Measurements from ENCODE around the gene PITPNM3. TPM values are rescaled to one million over a fixed set of nuclear protein-coding genes. Genes with fewer than 3 reads are reported as not detected.

PITPNM3 gene
- polyA plus RNA-seq, 1 donor from 2014 or later, result 3.0 TPM

- Histone ChIP-seq H3K9me2 (ENCODE audit: insufficient read depth, low read length) (no peaks in the 10 kb centered on the region), H4K20me1 (ENCODE audit: insufficient read depth) (no peaks in the 10 kb centered on the region), H3K27me3 (ENCODE audit: insufficient read depth, low read depth, low read length) (no peaks in the 10 kb centered on the region), H3K4me3 (ENCODE audit: low read length) (no peak overlapping the region), H3K79me2 (replicated peaks; ENCODE audit: insufficient read depth, low read length) (no peaks in the 10 kb centered on the region), H3K27ac (ENCODE audit: low read length) (no peak overlapping the region), H3K4me2 (ENCODE audit: low read length) (no peak overlapping the region), H2AFZ (ENCODE audit: low read depth, low read length) (no peak overlapping the region), H3K36me3 (ENCODE audit: insufficient read depth, low read length) (no peaks in the 10 kb centered on the region), H3K9me3 (ENCODE audit: low read length) (no peaks in the 10 kb centered on the region), H3K9ac (ENCODE audit: low read length) (no peak overlapping the region), H3F3A (ENCODE audit: insufficient read depth, low read length, poor library complexity, severe bottlenecking) (no peaks in the 10 kb centered on the region)
- TF ChIP-seq EZH2 (IDR thresholded peaks at IDR 0.05; ENCODE audit: borderline replicate concordance, insufficient read depth, low read length, poor library complexity, severe bottlenecking) (no peak), REST (IDR thresholded peaks at IDR 0.05; ENCODE audit: borderline replicate concordance) (no peak), TAF1 (IDR thresholded peaks at IDR 0.05; ENCODE audit: low read depth) (no peak), RAD21 (conservative IDR thresholded peaks at IDR 0.05) (no peak), MXI1 (conservative IDR thresholded peaks at IDR 0.05; ENCODE audit: poor library complexity, severe bottlenecking) (no peak), SMC3 (conservative IDR thresholded peaks at IDR 0.05; ENCODE audit: poor library complexity) (no peak), EP300 (conservative IDR thresholded peaks at IDR 0.05; ENCODE audit: poor library complexity, severe bottlenecking) (no peak), POLR2AphosphoS5 (IDR thresholded peaks at IDR 0.05) (no peak)
- TF ChIP-seq, protein P1, sequence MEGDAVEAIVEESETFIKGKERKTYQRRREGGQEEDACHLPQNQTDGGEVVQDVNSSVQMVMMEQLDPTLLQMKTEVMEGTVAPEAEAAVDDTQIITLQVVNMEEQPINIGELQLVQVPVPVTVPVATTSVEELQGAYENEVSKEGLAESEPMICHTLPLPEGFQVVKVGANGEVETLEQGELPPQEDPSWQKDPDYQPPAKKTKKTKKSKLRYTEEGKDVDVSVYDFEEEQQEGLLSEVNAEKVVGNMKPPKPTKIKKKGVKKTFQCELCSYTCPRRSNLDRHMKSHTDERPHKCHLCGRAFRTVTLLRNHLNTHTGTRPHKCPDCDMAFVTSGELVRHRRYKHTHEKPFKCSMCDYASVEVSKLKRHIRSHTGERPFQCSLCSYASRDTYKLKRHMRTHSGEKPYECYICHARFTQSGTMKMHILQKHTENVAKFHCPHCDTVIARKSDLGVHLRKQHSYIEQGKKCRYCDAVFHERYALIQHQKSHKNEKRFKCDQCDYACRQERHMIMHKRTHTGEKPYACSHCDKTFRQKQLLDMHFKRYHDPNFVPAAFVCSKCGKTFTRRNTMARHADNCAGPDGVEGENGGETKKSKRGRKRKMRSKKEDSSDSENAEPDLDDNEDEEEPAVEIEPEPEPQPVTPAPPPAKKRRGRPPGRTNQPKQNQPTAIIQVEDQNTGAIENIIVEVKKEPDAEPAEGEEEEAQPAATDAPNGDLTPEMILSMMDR (IDR thresholded peaks at IDR 0.05; ENCODE audit: poor library complexity, severe bottlenecking), result no peak
These were observed 76.1 kb downstream of the PITPNM3 start for GRCh38 chr17:6480303-6480675.

- no peaks in the 10 kb centered on the region for H3K36me3 ChIP-seq (ENCODE audit: insufficient read depth, low read length)
- H3F3A ChIP-seq (ENCODE audit: insufficient read depth, low read length, poor library complexity, severe bottlenecking), result no peaks in the 10 kb centered on the region
- no peak for TF ChIP-seq SMC3 (conservative IDR thresholded peaks at IDR 0.05; ENCODE audit: poor library complexity)
- no peak for TF ChIP-seq EZH2 (IDR thresholded peaks at IDR 0.05; ENCODE audit: borderline replicate concordance, insufficient read depth, low read length, poor library complexity, severe bottlenecking)
- TF ChIP-seq, protein P1 (IDR thresholded peaks at IDR 0.05; ENCODE audit: poor library complexity, severe bottlenecking), result no peak
- TF ChIP-seq TAF1 (IDR thresholded peaks at IDR 0.05; ENCODE audit: low read depth), result no peak
- no peak for TF ChIP-seq MXI1 (conservative IDR thresholded peaks at IDR 0.05; ENCODE audit: poor library complexity, severe bottlenecking)
- no peak for TF ChIP-seq EP300 (conservative IDR thresholded peaks at IDR 0.05; ENCODE audit: poor library complexity, severe bottlenecking)
- no peak for TF ChIP-seq RAD21 (conservative IDR thresholded peaks at IDR 0.05)
- TF ChIP-seq POLR2AphosphoS5 (IDR thresholded peaks at IDR 0.05), result no peak
- TF ChIP-seq REST (IDR thresholded peaks at IDR 0.05; ENCODE audit: borderline replicate concordance), result no peak
- H3K79me2 ChIP-seq (replicated peaks; ENCODE audit: insufficient read depth, low read length), result no peaks in the 10 kb centered on the region
- H3K4me2 ChIP-seq (ENCODE audit: low read length), result no peak overlapping the region
- no peak overlapping the region for H3K27ac ChIP-seq (ENCODE audit: low read length)
- no peaks in the 10 kb centered on the region for H4K20me1 ChIP-seq (ENCODE audit: insufficient read depth)
- H3K9me3 ChIP-seq (ENCODE audit: low read length), result no peaks in the 10 kb centered on the region
- H3K4me3 ChIP-seq (ENCODE audit: low read length), result no peak overlapping the region
- no peaks in the 10 kb centered on the region for H3K27me3 ChIP-seq (ENCODE audit: insufficient read depth, low read depth, low read length)
- no peak overlapping the region for H2AFZ ChIP-seq (ENCODE audit: low read depth, low read length)
- H3K9me2 ChIP-seq (ENCODE audit: insufficient read depth, low read length), result no peaks in the 10 kb centered on the region
- H3K9ac ChIP-seq (ENCODE audit: low read length), result no peak overlapping the region
These were observed 76.6 kb downstream of the PITPNM3 start for GRCh38 chr17:6479622-6480302.
